SK-N-DZ (cell line): Measurements from ENCODE around the gene TLE3.

Experiments used
- DNase-seq: peaks from one replicate; pipeline ENCODE4 v3.0.0-alpha.2; 2015; ENCODE audit warnings: low spot score

TLE3 gene

GRCh38 chr15:70099167-70099966, 1.6 kb upstream of the TLE3 start:
- DNase-seq = peak; percentile 99

- DNase-seq = peak; percentile 62
These were observed 897 bp upstream of the TLE3 start for GRCh38 chr15:70098461-70099166.

- no peak for DNase-seq
These were observed 390 bp upstream of the TLE3 start for GRCh38 chr15:70098153-70098460.

- no peak for DNase-seq
These were observed 725 bp downstream of the TLE3 start for GRCh38 chr15:70097063-70097320.

GRCh38 chr15:70096215-70097062, 1.3 kb downstream of the TLE3 start:
- no peak for DNase-seq

GRCh38 chr15:70095408-70096214, 2.1 kb downstream of the TLE3 start:
- peak; percentile 71 for DNase-seq

GRCh38 chr15:70094690-70095311, 2.9 kb downstream of the TLE3 start:
- no peak for DNase-seq

GRCh38 chr15:70093481-70094319, 4.0 kb downstream of the TLE3 start:
- DNase-seq = no peak

GRCh38 chr15:70093070-70093469, 4.6 kb downstream of the TLE3 start:
- no peak for DNase-seq

GRCh38 chr15:70092464-70093027, 5.2 kb downstream of the TLE3 start:
- no peak for DNase-seq

- DNase-seq = peak; percentile 92
These were observed 5.8 kb downstream of the TLE3 start for GRCh38 chr15:70091726-70092463.

GRCh38 chr15:70090436-70091296, 7.1 kb downstream of the TLE3 start:
- DNase-seq = no peak

- no peak for DNase-seq
These were observed 8.1 kb downstream of the TLE3 start for GRCh38 chr15:70089692-70089971.

GRCh38 chr15:70088887-70089691, 8.6 kb downstream of the TLE3 start:
- DNase-seq = no peak

- no peak for DNase-seq
These were observed 9.3 kb downstream of the TLE3 start for GRCh38 chr15:70088455-70088854.

GRCh38 chr15:70087708-70088352, 9.9 kb downstream of the TLE3 start:
- DNase-seq = no peak

- DNase-seq = no peak
These were observed 11.1 kb downstream of the TLE3 start for GRCh38 chr15:70086636-70087035.
